ENCODE measurements around the gene CD74.

The CD74 gene

GRCh38 chr5:150441813-150442698, 29.3 kb upstream of the CD74 start:
- H3K4me3 ChIP-seq (ENCODE audit: low read depth, low read length) = no peak overlapping the region
- no peak for DNase-seq (ENCODE audit: low read depth)
- TF ChIP-seq CTCF (IDR thresholded peaks at IDR 0.05; ENCODE audit: low read depth, low read length, missing control alignments) = no peak

- DNase-seq (ENCODE audit: low read depth) = no peak
- no peak for TF ChIP-seq CTCF (IDR thresholded peaks at IDR 0.05; ENCODE audit: low read depth, low read length, missing control alignments)
- no peak overlapping the region for H3K4me3 ChIP-seq (ENCODE audit: low read depth, low read length)
Measured at GRCh38 chr5:150440948-150441812, 28.5 kb upstream of the CD74 start.

- peak; percentile 68 for TF ChIP-seq CTCF (IDR thresholded peaks at IDR 0.05; ENCODE audit: low read depth, low read length, missing control alignments)
- no peak for DNase-seq (ENCODE audit: low read depth)
- no peak overlapping the region for H3K4me3 ChIP-seq (ENCODE audit: low read depth, low read length)
Measured at GRCh38 chr5:150438873-150439546, 26.3 kb upstream of the CD74 start.

GRCh38 chr5:150436141-150436680, 23.5 kb upstream of the CD74 start:
- DNase-seq (ENCODE audit: low read depth) = peak; percentile 77
- TF ChIP-seq CTCF (IDR thresholded peaks at IDR 0.05; ENCODE audit: low read depth, low read length, missing control alignments) = peak; percentile 85
- H3K4me3 ChIP-seq (ENCODE audit: low read depth, low read length) = no peak overlapping the region

GRCh38 chr5:150434464-150434863, 21.8 kb upstream of the CD74 start:
- TF ChIP-seq CTCF (IDR thresholded peaks at IDR 0.05; ENCODE audit: low read depth, low read length, missing control alignments) = no peak
- no peak overlapping the region for H3K4me3 ChIP-seq (ENCODE audit: low read depth, low read length)
- DNase-seq (ENCODE audit: low read depth) = no peak

- no peak for DNase-seq (ENCODE audit: low read depth)
- no peak for TF ChIP-seq CTCF (IDR thresholded peaks at IDR 0.05; ENCODE audit: low read depth, low read length, missing control alignments)
- H3K4me3 ChIP-seq (ENCODE audit: low read depth, low read length) = no peak overlapping the region
Measured at GRCh38 chr5:150431574-150431973, 18.9 kb upstream of the CD74 start.

Data from GM12864 (cell line).